GM13976 (cell line): ENCODE data around the gene ABR.
"Not testable (repeated sequence)": the region's sequence is repeated elsewhere in the genome, so short reads cannot be mapped to it uniquely, and the experiment has no call there.

ENCODE experiments used
- DNase-seq: peaks from one replicate; pipeline ENCODE4 v3.0.0; 2012; ENCODE audit warnings: low spot score
- CTCF ChIP-seq: IDR thresholded peaks from 2 replicates; pipeline ENCODE4 v1.5.1; 2012; ENCODE audit warnings: borderline replicate concordance, mild to moderate bottlenecking; ENCODE audit not compliant: insufficient read depth; ENCODE audit errors: extremely low read depth, missing control alignments, control extremely low read depth
- in situ Hi-C: fragments of 300-500 bp; cut with MboI; formaldehyde crosslinking; loops from one replicate; pipeline ENCODE4 v1.12.0; 2022; ENCODE audit warnings: low sequenced_read_pairs, mixed read lengths, inconsistent platforms; ENCODE audit not compliant: unreplicated experiment

The ABR gene

GRCh38 chr17:1077581-1077985, 102.2 kb downstream of the ABR start:
- TF ChIP-seq CTCF, result no peak
- DNase-seq, result no peak
- in situ Hi-C loops, result no loop called here

GRCh38 chr17:1076982-1077302, 102.8 kb downstream of the ABR start:
- in situ Hi-C loops, result no loop called here
- DNase-seq, result no peak
- no peak for TF ChIP-seq CTCF

- DNase-seq, result no peak
- no peak for TF ChIP-seq CTCF
- in situ Hi-C loops, result no loop called here
These were observed 103.3 kb downstream of the ABR start for GRCh38 chr17:1076299-1076981.

- no peak for TF ChIP-seq CTCF
- no peak for DNase-seq
- in situ Hi-C loops, result no loop called here
These were observed 104.7 kb downstream of the ABR start for GRCh38 chr17:1074886-1075605.

GRCh38 chr17:1073963-1074625, 105.7 kb downstream of the ABR start:
- in situ Hi-C loops, result not testable (repeated sequence)

GRCh38 chr17:1073241-1073962, 106.4 kb downstream of the ABR start:
- no peak for DNase-seq
- in situ Hi-C loops, result no loop called here
- no peak for TF ChIP-seq CTCF

More at GRCh38 chr17:1073963-1074625, 105.7 kb downstream of the ABR start:
- DNase-seq, result not testable (repeated sequence)

- no peak for DNase-seq
- in situ Hi-C loops, result no loop called here
- no peak for TF ChIP-seq CTCF
These were observed 107.2 kb downstream of the ABR start for GRCh38 chr17:1072551-1072961.
